HG03558 (cell line): ENCODE results near the gene ERICH3.
"Not testable (repeated sequence)": the region's sequence is repeated elsewhere in the genome, so short reads cannot be mapped to it uniquely, and the experiment has no call there.

Experiments used
- ATAC-seq: cut with Tn5 transposase; IDR thresholded peaks from one replicate; pipeline ENCODE4 v1.9.1; 2021; ENCODE audit warnings: moderate number of reproducible peaks; ENCODE audit not compliant: unreplicated experiment; ENCODE audit errors: extremely low read depth

The ERICH3 gene

GRCh38 chr1:74681851-74682250, 8.3 kb upstream of the ERICH3 start:
- ATAC-seq: no peak

GRCh38 chr1:74681449-74681848, 7.9 kb upstream of the ERICH3 start:
- ATAC-seq: peak; percentile 84

- ATAC-seq: peak; percentile 18
Measured at GRCh38 chr1:74681001-74681400, 7.4 kb upstream of the ERICH3 start.

GRCh38 chr1:74679811-74680210, 6.2 kb upstream of the ERICH3 start:
- ATAC-seq: no peak

GRCh38 chr1:74677926-74678325, 4.3 kb upstream of the ERICH3 start:
- ATAC-seq: no peak

- peak; percentile 64 for ATAC-seq
Measured at GRCh38 chr1:74674278-74675048, 871 bp upstream of the ERICH3 start.

- not testable (repeated sequence) for ATAC-seq
Measured at GRCh38 chr1:74670866-74671265, 2.7 kb downstream of the ERICH3 start.

GRCh38 chr1:74654708-74655107, 18.9 kb downstream of the ERICH3 start:
- ATAC-seq: no peak

- ATAC-seq: peak; percentile 99
Measured at GRCh38 chr1:74652711-74653139, 20.9 kb downstream of the ERICH3 start.

GRCh38 chr1:74650561-74650960, 23.0 kb downstream of the ERICH3 start:
- ATAC-seq: no peak

- ATAC-seq: no peak
Measured at GRCh38 chr1:74641876-74642275, 31.7 kb downstream of the ERICH3 start.

- ATAC-seq: no peak
Measured at GRCh38 chr1:74641161-74641560, 32.4 kb downstream of the ERICH3 start.

- no peak for ATAC-seq
Measured at GRCh38 chr1:74637296-74637695, 36.3 kb downstream of the ERICH3 start.

- ATAC-seq: no peak
Measured at GRCh38 chr1:74629283-74629682, 44.3 kb downstream of the ERICH3 start.

GRCh38 chr1:74623716-74624115, 49.9 kb downstream of the ERICH3 start:
- ATAC-seq: no peak

- ATAC-seq: no peak
Measured at GRCh38 chr1:74620242-74620641, 53.4 kb downstream of the ERICH3 start.

GRCh38 chr1:74618974-74619373, 54.6 kb downstream of the ERICH3 start:
- no peak for ATAC-seq

GRCh38 chr1:74613894-74614293, 59.7 kb downstream of the ERICH3 start:
- ATAC-seq: peak; percentile 63

GRCh38 chr1:74611887-74612286, 61.7 kb downstream of the ERICH3 start:
- ATAC-seq: no peak

GRCh38 chr1:74610961-74611360, 62.6 kb downstream of the ERICH3 start:
- ATAC-seq: no peak

GRCh38 chr1:74609810-74610371, 63.7 kb downstream of the ERICH3 start:
- no peak for ATAC-seq

GRCh38 chr1:74596717-74597116, 76.9 kb downstream of the ERICH3 start:
- no peak for ATAC-seq
